Measurements from ENCODE around the gene COX5B.
"Not testable (repeated sequence)": the region's sequence is repeated elsewhere in the genome, so short reads cannot be mapped to it uniquely, and the experiment has no call there.

COX5B gene, protein sequence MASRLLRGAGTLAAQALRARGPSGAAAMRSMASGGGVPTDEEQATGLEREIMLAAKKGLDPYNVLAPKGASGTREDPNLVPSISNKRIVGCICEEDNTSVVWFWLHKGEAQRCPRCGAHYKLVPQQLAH

DNA sequence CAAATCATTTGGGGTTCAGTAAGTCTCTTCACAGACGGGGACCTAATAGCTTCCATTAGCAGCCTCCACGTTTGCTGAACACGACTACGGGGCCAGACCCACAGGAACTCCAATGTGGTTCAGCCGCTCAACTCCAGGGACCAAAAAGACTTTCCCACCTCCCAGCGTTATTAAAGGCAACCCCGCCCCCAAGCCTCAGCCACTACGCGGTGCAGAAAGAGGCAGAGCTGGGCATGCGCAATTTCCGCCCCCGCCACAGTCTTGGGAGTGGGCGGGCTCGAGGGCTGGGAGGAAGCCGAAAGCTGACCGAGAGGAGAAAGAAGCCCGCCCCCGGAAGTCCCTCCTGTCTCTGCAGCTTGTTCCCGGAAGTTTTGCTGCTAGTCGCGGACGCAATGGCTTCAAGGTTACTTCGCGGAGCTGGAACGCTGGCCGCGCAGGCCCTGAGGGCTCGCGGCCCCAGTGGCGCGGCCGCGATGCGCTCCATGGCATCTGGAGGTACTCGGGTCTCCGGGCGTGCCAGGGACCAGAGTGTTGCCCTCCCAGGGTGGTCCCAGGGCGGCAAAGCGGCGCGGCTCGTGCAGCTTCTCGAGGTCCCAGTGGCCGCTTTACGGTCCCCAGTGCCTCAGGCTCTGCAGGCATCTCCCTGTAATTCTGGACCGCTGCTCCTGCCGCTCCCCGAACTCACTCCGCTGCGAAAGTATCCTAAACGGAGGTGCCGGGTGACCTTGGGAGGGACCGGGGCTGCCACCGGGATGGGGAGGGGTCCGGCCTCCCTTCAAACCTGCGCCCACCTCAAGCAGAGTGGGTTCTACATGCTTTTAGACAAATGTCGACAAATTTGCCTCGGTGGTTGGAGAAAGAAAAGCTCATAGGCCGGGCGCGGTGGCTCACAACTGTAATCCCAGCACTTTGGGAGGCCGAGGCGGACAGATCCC, at the start of gene COX5B:
Gene COX5B, plus strand, starts transcription at position 368 of the 935 bp plus-strand sequence. Its CDS starts 25 bp downstream, at position 393.
- TF ChIP-seq Cebpa-rat (IDR thresholded peaks at IDR 0.05), result no peak
- Histone ChIP-seq H3K4me2 (peak within 1 kb of the TSS; percentile 95), H4K20me1 (no peaks in the 10 kb centered on the region; the same call in 1 of the 2 replicates), H3K27ac (peak within 1 kb of the TSS; percentile 91), H3K36me3 (peaks cover 42% of the 10 kb centered on the region), H3K4me3 (peak within 1 kb of the TSS; percentile 90), H3K4me1 (peaks cover 21% of the 10 kb centered on the region), H3K9ac (peak within 1 kb of the TSS; percentile 95), H3K27me3 (no peaks in the 10 kb centered on the region), H3K9me3 (no peaks in the 10 kb centered on the region)

DNA sequence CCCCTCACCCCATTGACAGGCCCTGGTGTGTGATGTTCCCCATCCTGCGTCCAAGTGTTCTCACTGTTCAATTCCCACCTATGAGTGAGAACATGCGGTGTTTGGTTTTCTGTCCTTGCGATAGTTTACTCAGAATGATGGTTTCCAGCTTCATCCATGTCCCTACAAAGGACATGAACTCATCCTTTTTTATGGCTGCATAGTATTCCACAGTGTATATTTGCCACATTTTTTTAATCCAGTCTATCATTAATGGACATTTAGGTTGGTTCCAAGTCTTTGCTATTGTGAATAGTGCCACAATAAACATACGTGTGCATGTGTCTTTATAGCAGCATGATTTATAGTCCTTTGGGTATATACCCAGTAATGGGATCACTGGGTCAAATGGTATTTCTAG, 49.7 kb upstream of the COX5B start:
- not testable (repeated sequence) for H3K27me3 ChIP-seq, H3K4me2 ChIP-seq, H3K27ac ChIP-seq, H3K4me1 ChIP-seq, H3K9me3 ChIP-seq, H3K4me3 ChIP-seq, H3K36me3 ChIP-seq, H3K9ac ChIP-seq, H4K20me1 ChIP-seq

DNA sequence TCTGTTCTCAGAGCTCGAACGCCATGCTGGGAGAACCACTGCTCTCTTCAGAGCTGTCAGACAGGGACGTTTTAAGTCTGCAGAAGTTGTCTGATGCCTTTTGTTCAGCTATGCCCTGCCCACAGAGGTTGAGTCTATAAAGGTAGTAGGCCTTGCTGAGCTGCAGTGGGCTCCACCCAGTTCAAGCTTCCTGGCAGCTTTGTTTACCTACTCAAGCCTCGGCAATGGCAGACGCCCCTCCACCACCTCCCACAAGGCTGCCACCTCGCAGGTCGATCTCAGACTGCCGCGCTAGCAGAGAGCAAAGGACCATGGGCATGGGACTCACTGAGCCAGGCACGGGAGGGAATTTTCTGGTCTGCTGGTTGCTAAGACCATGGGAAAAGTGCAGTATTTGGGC, 44.3 kb upstream of the COX5B start:
- H3K36me3 ChIP-seq, H3K4me3 ChIP-seq: not testable (repeated sequence)

DNA sequence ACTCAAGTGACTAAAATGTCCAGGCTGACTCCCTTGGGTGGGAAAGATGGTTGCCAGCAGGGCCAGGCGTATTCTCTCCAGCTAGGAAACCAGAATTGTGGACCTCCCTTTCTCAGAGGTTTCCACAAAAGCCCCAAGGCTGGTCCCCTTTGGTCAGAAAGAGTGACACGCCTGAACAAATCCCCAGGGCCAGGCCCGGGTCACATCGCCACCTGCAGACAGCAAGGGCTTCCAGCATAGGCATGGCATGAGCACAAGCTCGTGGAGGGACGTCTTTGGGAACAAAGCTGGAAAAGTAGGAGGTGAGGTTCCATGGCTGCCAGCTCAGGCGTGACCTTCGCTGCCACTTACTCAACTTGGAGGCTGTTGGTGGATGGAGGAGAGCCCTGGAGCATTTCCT, 40.8 kb upstream of the COX5B start:
- H3K9ac ChIP-seq, H3K4me1 ChIP-seq, H3K27me3 ChIP-seq, H3K4me2 ChIP-seq, H3K27ac ChIP-seq, H3K9me3 ChIP-seq, H4K20me1 ChIP-seq, H3K36me3 ChIP-seq, H3K4me3 ChIP-seq: not testable (repeated sequence)

More for the DNA sequence above, 44.3 kb upstream of the COX5B start:
- not testable (repeated sequence) for H3K27me3 ChIP-seq, H3K4me2 ChIP-seq, H3K4me1 ChIP-seq, H3K9ac ChIP-seq, H3K27ac ChIP-seq, H4K20me1 ChIP-seq, H3K9me3 ChIP-seq

DNA sequence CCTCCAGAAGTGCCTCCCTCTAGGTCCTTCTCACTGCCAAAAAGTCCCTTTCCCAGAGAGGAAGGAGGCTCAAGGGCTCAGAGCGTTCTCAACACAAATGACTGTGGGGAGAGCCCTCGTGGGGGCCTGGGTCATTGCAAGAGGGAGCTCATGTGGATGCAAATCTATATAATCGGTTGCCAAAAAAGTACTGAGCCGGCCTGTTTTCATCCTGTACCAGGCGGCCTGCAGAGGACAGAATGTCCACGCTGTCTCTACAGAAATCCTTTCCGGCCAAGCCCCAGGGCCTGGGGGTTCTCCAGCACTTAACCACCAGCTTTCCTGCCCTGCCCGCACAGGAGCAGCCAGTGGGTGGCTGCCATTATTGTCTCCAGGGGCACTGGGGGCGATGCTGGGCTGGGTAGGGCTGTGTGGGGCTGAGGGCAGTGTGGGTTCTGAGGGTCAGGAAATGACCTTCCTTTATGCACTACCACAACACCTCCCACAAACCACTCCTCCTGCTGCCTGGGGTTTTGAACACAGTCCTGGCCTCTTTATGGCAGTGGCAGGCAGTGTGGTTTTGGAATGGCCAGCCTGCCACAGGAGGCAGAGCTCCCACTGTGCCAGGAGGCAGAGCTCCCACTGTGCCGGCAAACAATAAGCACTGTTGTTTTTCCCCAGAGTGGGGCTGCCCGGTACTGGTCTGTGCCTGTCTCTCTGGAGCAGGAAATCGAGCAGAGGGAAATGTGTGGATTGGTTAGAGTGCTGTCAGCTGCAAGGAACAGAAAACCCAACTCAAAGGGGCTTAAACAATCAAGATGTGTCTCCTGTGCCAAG, 40.1 kb upstream of the COX5B start:
- not testable (repeated sequence) for H3K9ac ChIP-seq, H3K4me1 ChIP-seq, H3K27me3 ChIP-seq, H3K4me3 ChIP-seq, H3K4me2 ChIP-seq, H3K36me3 ChIP-seq, H3K27ac ChIP-seq, H4K20me1 ChIP-seq, H3K9me3 ChIP-seq

DNA sequence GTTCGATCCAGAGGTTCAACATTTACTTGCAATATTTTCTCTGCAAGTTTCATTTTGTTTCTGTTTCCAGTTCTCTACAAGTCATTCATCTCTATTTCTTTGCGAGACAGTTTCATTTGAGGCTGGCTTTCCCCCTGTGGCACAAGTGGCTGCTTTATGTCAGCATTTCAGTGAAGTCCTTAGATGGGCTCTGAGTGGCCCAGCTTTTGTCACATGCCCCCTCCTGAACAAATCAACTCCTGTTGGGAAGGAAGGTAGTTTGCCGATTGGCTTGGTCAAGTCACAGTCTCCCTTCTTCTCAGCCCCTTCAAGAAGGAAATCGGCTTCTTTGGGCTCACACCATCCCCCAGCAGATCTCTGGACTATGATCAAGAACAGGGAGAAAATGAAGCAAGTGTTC, 37.1 kb upstream of the COX5B start:
- not testable (repeated sequence) for H4K20me1 ChIP-seq, H3K4me2 ChIP-seq, H3K27me3 ChIP-seq, H3K4me1 ChIP-seq, H3K9ac ChIP-seq, H3K36me3 ChIP-seq, H3K4me3 ChIP-seq, H3K9me3 ChIP-seq, H3K27ac ChIP-seq

DNA sequence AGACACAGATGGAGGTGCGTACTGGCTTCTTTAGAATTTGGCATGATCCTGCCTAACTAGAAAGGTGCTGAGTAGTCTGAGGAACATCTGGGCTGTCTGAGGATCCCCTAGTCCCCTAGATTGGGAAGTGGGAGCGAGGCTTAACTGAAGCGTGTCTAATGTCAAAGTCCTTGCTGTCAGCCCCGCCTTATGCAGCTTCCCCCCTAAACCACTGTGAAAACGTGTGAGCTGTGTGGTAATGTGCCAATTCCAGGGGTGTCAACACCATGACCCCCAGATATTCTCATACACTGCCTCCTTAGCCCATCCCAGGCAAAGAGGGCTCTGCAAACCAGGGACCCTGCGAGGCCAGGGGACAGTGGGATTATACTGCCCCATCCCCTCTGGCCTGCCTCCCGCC, 34.0 kb upstream of the COX5B start:
- H4K20me1 ChIP-seq, H3K9ac ChIP-seq, H3K27ac ChIP-seq, H3K27me3 ChIP-seq, H3K36me3 ChIP-seq, H3K4me3 ChIP-seq, H3K4me1 ChIP-seq, H3K4me2 ChIP-seq, H3K9me3 ChIP-seq: not testable (repeated sequence)

DNA sequence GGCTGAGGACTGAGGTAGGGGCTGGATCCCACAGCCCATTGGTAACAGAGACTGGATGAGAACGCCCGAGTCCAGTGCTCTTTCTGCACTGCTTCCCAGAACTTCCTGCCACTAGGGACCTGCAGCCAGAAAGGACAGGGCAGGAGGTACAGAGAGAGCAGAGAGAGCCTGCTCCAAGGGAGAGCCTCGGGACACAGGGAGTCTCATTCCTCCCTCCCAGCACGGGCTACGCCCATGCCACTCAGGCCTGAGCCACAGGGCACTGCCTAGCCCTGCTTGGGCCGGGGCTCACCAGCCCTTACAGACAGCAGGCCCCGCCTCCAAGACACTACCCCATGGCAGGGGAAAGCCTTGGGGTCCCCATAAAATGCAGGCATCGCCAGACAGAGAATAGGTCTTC, 30.1 kb upstream of the COX5B start:
- H3K9ac ChIP-seq, H3K9me3 ChIP-seq, H3K27ac ChIP-seq, H3K4me1 ChIP-seq, H3K27me3 ChIP-seq, H4K20me1 ChIP-seq, H3K4me2 ChIP-seq, H3K4me3 ChIP-seq, H3K36me3 ChIP-seq: not testable (repeated sequence)

DNA sequence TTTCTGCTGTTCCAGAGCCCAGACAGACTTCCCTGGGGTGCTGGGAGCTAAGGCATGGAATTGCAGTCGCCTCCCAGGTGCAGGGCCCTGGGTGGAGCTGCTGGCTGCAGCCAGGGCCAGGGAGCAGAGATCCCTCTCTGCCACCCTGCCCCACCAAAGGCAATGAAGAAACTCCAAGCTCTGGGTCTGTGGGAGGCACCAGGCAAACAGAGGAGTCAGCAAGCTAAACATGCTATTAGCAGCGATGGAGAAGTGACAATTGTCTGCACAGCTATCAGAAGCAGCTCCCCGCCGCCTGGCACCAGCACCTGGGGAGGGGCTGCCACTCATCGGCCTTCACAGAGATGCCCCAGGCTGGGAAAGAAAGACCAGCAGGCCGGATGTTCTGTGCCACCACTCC, 28.0 kb upstream of the COX5B start:
- no peak for TF ChIP-seq Cebpa-rat (IDR thresholded peaks at IDR 0.05)

DNA sequence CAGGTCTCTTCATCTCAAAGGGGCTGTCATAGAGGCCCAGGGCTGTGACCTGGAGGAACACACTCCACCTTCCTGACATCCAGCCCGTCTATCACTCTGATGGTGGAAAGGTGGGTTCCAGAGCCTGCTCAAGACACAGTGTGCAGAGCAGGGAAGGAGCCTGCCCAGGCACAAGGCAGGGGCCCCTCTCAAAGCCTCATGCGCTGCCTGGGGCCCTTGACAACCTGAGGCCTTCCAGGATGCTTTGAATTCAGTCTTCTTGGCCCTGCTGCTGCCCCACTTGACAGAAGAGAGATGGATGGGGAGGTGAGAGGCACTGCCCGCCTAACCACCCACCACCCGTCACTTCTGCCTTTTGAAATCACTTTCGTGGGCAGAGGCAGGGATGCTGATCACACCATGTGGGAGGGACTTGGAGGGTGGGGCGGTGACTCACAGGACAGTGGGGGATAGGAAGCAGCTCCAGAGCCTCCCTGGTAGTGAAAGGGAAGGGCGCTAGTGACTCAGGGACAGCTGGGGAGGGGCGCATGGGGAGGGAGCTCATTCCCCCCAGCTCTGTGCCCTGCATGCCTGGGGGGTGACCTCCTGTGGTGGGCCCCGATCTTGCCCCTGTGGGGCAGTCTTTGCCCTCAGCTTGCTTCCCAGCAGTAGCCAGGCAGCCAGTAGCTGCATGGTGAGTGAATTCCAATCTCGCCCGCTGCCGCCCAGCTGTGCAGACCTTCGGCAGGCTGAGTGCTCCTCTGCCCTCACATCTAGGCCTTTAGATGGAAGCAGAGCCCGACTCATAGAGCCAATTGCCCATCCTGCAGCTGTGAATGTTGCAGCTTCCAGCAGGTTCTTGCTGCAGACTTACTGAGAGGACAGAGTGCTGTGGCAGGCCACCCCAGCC, 26.7 kb upstream of the COX5B start:
- not testable (repeated sequence) for H3K4me2 ChIP-seq, H3K9ac ChIP-seq, H3K27ac ChIP-seq, H3K36me3 ChIP-seq, H3K9me3 ChIP-seq, H3K4me3 ChIP-seq, H4K20me1 ChIP-seq, H3K4me1 ChIP-seq, H3K27me3 ChIP-seq

More for the DNA sequence above, 28.0 kb upstream of the COX5B start:
- H3K9ac ChIP-seq, result no peak overlapping the region
- H3K4me1 ChIP-seq, result peaks cover 2% of the 10 kb centered on the region
- no peak overlapping the region for H3K4me2 ChIP-seq
- no peak overlapping the region for H3K4me3 ChIP-seq
- no peaks in the 10 kb centered on the region for H4K20me1 ChIP-seq
- no peaks in the 10 kb centered on the region for H3K36me3 ChIP-seq
- no peaks in the 10 kb centered on the region for H3K27me3 ChIP-seq
- H3K27ac ChIP-seq, result no peak overlapping the region
- no peaks in the 10 kb centered on the region for H3K9me3 ChIP-seq

DNA sequence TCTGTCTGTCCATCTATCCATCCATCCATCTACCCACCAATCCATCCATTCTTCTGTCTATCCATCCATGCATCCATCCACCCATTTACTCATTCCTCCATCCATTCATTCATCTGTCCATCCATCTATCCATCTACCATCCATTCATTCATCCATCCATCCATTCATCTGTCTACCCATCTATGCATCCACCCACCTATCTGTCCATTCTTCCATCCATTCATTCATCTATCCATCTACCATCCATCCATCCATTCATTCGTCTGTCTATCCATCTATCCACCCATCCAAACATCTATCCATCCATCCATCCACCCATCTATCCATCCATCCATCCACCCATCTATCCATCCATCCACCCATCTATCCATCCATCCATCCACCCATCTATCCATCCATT, 25.4 kb upstream of the COX5B start:
- H3K4me2 ChIP-seq, H4K20me1 ChIP-seq, H3K9ac ChIP-seq, H3K4me3 ChIP-seq, H3K36me3 ChIP-seq, H3K9me3 ChIP-seq, H3K27ac ChIP-seq, H3K4me1 ChIP-seq, H3K27me3 ChIP-seq: not testable (repeated sequence)

DNA sequence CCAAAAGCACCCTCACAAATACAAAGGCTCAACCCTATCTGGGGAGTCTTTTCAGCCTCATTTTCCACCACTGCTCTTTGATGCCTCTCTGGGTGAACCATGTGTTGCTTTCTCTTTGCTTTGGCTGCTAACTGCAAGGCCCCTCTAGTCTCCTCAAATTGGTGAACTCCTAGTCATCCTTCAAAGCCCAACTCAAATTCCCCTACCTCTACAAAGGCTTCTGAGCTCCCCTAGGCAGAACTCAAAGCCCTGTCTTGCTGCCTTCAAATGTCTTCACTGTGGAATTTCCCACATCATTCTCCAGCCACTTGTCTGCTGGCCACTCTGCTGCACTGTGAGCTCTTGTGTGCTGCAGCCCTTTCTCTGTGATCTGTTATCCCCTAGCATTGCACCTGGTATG, 22.9 kb upstream of the COX5B start:
- not testable (repeated sequence) for H3K9me3 ChIP-seq, H3K36me3 ChIP-seq, H4K20me1 ChIP-seq, H3K27me3 ChIP-seq, H3K27ac ChIP-seq, H3K9ac ChIP-seq, H3K4me1 ChIP-seq, H3K4me3 ChIP-seq
- H3K4me2 ChIP-seq, result peak overlapping the region; percentile 45

DNA sequence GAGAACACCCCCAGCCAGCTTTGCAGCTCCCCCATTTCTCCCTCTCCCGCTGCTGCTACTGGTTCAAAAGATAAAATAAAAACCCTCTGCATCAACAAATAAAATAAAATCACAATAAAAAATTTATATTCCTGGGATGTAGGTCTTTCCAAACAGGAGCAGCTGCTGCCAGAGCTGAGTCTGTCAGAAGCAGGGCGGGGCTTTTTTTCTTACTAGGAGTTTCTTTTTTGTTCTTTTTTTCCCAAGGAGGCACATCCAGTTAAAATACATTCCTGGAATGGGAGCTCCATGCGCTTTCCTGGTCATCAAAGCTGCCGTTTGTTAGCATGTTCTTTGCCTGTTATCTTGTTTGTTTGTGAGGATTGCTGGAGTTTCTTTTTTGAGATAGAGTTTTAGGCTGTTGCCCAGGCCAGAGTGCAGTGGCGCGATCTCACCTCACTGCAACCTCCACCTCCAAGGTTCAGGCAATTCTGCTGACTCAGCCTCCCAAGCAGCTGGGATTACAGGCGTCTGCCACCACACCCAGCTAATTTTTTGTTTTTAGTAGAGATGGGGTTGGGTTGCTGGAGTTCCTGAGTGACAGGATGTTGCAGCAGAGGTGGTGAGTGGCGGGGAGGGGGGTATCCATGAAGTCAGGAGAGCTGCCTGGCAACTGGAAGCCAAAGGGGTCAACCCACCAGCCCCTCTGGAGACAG, 20.4 kb upstream of the COX5B start:
- H3K36me3 ChIP-seq, H3K9ac ChIP-seq, H3K4me1 ChIP-seq, H4K20me1 ChIP-seq, H3K4me3 ChIP-seq, H3K4me2 ChIP-seq, H3K27ac ChIP-seq, H3K27me3 ChIP-seq, H3K9me3 ChIP-seq: not testable (repeated sequence)

All from BLaER1 (cell line).